DND-41 (cell line): ENCODE measurements around the gene OPCML.

Experiments used
- EZH2 ChIP-seq: IDR thresholded peaks from 3 replicates; pipeline ENCODE4 v1.6.1; 2012; ENCODE audit warnings: borderline replicate concordance, low read depth, mild to moderate bottlenecking, moderate library complexity, low read length, inconsistent platforms; ENCODE audit not compliant: severe bottlenecking
- TF ChIP-seq, protein P1 (sequence below): IDR thresholded peaks from 2 replicates; pipeline ENCODE4 v1.5.1; 2012; ENCODE audit warnings: borderline replicate concordance, low read length, moderate library complexity, mild to moderate bottlenecking; ENCODE audit not compliant: poor library complexity, severe bottlenecking; ENCODE audit errors: extremely low read depth

DNA sequence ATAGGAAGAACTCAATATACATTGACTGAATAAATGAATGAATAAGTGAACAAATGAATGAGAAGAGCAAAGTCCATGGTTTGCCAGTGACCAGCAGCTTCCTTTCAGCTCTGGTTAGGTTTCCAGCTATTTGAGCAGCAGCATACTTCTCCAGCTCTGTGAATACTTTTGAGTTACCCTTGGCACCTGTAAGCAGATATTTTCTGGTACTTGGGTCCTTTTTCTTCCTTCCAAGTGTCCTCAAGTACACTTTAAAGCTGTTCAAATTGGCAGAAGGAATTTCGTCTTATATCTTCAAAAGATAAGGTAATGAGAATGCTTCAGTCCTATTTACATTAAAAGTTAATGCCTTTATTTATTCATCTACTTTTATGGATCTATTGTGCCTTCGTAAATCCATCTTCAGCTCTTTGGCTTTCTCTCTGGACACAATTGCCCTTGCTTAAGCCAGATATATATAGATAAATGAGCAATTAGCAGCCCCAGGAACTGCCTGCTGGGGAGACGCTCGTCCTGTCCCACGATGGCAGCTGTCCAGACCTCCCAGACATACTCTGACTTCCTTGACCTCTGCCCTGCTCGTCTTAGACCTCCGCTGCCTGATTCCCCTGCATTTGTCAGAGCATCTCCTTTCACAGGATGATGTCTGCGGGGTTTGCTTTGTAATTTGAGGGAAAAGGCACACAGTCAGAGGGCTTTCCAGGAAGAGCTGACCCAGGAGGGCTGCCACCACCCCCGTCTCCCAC, 926.3 kb downstream of the OPCML start:
- TF ChIP-seq, protein P1, sequence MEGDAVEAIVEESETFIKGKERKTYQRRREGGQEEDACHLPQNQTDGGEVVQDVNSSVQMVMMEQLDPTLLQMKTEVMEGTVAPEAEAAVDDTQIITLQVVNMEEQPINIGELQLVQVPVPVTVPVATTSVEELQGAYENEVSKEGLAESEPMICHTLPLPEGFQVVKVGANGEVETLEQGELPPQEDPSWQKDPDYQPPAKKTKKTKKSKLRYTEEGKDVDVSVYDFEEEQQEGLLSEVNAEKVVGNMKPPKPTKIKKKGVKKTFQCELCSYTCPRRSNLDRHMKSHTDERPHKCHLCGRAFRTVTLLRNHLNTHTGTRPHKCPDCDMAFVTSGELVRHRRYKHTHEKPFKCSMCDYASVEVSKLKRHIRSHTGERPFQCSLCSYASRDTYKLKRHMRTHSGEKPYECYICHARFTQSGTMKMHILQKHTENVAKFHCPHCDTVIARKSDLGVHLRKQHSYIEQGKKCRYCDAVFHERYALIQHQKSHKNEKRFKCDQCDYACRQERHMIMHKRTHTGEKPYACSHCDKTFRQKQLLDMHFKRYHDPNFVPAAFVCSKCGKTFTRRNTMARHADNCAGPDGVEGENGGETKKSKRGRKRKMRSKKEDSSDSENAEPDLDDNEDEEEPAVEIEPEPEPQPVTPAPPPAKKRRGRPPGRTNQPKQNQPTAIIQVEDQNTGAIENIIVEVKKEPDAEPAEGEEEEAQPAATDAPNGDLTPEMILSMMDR = no peak
- no peak for TF ChIP-seq EZH2
